D341Med (cell line): ENCODE measurements around the gene SLC15A3.
A peak's percentile ranks its signal among the peaks of the same experiment; 100 is the strongest.

Experiments
- DNase-seq: peaks from one replicate; pipeline ENCODE4 v3.0.0; 2012; ENCODE audit warnings: low spot score

SLC15A3 gene

DNA sequence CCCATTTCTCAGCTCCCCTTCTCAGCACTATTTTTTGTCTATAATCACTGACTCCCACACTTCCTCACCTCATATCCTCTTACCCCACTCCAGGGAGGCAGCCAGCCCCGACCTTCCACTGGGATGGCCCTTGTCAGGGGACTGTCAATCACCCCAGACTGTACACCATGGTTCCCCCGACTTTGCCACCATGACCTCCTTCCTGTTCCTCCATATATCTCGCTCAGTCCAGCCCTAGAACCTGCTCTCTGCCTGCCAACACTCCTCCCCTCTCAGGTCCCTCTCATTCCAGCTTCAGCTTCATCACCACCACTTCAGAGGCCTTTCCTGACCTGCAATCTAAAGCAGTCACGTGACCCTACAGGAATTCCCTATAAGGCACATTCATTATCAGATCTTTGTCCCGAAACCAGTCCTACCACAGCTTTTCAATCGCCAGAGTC is 62.1 kb downstream of the SLC15A3 start:
- no peak for DNase-seq

DNA sequence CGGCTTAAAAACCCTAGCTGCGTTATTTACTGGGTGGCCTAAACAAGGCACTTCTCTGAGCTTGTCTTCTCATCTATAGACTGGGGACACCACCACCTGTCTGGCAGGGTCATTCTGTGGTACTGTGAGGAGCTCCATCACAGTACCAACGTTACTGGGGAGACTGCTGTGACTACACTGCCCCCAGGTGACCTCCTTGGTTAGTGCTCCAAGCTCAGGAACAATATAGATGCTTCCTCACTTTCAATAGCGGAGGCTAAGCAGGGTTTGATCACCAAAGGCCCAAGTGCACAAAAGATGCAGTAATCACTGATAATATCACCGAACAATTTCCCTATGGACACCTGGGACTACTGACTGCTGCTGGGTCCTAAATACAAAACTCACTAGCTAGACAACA is 64.4 kb downstream of the SLC15A3 start:
- peak; percentile 68 for DNase-seq
